ENCODE results near the gene EMC8. TPM values are rescaled to one million over a fixed set of nuclear protein-coding genes. Genes with fewer than 3 reads are reported as not detected.

EMC8 gene
- total RNA-seq, 1 donor from 2014 or later: 20.0 TPM

GRCh38 chr16:85836706-85837582, 37.6 kb upstream of the EMC8 start:
- no peak overlapping the region for H3K27ac ChIP-seq
- DNase-seq (no peak), ATAC-seq (peak; percentile 78)
- TF ChIP-seq, protein P1, sequence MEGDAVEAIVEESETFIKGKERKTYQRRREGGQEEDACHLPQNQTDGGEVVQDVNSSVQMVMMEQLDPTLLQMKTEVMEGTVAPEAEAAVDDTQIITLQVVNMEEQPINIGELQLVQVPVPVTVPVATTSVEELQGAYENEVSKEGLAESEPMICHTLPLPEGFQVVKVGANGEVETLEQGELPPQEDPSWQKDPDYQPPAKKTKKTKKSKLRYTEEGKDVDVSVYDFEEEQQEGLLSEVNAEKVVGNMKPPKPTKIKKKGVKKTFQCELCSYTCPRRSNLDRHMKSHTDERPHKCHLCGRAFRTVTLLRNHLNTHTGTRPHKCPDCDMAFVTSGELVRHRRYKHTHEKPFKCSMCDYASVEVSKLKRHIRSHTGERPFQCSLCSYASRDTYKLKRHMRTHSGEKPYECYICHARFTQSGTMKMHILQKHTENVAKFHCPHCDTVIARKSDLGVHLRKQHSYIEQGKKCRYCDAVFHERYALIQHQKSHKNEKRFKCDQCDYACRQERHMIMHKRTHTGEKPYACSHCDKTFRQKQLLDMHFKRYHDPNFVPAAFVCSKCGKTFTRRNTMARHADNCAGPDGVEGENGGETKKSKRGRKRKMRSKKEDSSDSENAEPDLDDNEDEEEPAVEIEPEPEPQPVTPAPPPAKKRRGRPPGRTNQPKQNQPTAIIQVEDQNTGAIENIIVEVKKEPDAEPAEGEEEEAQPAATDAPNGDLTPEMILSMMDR (IDR thresholded peaks at IDR 0.05): no peak
- H3K4me3 ChIP-seq: no peak overlapping the region
- no peaks in the 10 kb centered on the region for H3K36me3 ChIP-seq
- intact Hi-C loops (cut with DNase I): no loop called here
- no peaks in the 10 kb centered on the region for H3K4me1 ChIP-seq
- H3K27me3 ChIP-seq: peaks cover 12% of the 10 kb centered on the region
- no peaks in the 10 kb centered on the region for H3K9me3 ChIP-seq

DNA sequence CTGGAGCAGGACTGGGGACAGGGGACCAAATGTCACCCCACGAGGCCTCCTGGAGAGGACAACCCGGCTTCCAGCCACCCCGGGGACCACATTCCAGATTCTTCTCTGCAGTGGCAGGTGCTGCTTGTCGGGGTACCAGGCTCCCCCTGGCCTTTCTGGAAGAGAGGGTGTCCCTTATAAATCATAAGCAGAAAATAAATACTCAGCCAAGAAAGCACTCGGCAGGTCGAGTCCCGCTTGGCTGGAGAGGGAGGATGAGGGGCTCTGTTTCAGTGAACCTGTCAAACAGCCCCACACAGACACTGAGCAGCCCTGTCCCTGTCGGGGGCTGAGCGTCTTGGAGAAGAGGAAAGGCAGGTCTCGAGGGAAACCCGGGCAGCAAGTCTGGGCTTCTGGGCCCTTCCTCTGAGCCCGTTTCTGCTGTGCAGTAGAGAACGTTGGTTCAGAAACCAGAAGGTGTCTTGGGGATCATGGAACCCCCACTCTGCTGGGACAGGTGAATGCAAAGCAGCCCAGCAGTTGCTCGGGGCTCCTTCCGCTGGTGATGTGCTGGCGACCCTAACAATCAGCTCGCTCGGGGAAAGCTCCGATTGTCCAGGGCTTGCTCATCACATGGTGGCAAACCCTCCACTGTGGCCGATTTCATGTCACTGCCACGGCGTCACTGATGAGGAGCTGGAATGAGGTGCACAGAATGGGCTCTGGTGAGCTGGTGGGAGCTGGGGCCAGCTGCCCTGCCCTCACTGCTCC, 36.8 kb upstream of the EMC8 start:
- H3K4me1 ChIP-seq: no peaks in the 10 kb centered on the region
- H3K27ac ChIP-seq: no peak overlapping the region
- H3K36me3 ChIP-seq: no peaks in the 10 kb centered on the region
- H3K4me3 ChIP-seq: no peak overlapping the region
- peaks cover 12% of the 10 kb centered on the region for H3K27me3 ChIP-seq
- no peaks in the 10 kb centered on the region for H3K9me3 ChIP-seq
- TF ChIP-seq, protein P1 (IDR thresholded peaks at IDR 0.05): no peak
- DNase-seq (peak; percentile 57), ATAC-seq (no peak)
- intact Hi-C loops (cut with DNase I): no loop called here

DNA sequence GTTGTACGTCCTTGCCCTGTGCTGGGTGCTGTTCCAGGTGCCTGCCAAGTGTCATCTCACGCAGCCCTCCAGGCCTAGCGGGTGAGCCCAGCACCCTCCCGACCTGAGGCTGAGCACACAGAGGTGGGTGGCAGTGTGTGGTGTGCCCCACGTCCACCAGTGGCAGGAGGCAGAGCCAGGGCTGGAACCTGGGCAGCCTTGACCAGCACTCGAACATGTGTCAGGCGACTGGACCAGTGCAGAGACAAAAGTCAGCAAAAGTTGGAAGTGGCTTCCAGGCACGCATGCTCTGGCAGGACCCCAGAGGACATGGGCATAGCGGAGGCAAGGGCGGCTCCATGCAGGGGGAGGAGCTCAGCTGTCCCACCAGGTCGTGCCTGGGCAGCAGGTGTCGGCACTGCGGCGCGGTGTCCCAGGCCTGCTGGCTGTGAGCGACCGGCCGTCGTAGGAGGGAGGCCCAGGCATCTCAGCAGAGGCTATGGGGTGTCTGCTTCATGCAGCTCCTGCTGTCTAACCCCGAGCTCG, 35.9 kb upstream of the EMC8 start:
- intact Hi-C loops (cut with DNase I): no loop called here
- H3K36me3 ChIP-seq: no peaks in the 10 kb centered on the region
- DNase-seq (peak; percentile 54), ATAC-seq (no peak)
- no peak overlapping the region for H3K27ac ChIP-seq
- TF ChIP-seq, protein P1 (IDR thresholded peaks at IDR 0.05): no peak
- H3K27me3 ChIP-seq: peaks cover 12% of the 10 kb centered on the region
- H3K4me3 ChIP-seq: no peak overlapping the region
- H3K9me3 ChIP-seq: no peaks in the 10 kb centered on the region
- H3K4me1 ChIP-seq: no peaks in the 10 kb centered on the region

- peak; percentile 45 for DNase-seq
- TF ChIP-seq, protein P1 (IDR thresholded peaks at IDR 0.05): no peak
These were observed 35.4 kb upstream of the EMC8 start for GRCh38 chr16:85834741-85835140.

DNA sequence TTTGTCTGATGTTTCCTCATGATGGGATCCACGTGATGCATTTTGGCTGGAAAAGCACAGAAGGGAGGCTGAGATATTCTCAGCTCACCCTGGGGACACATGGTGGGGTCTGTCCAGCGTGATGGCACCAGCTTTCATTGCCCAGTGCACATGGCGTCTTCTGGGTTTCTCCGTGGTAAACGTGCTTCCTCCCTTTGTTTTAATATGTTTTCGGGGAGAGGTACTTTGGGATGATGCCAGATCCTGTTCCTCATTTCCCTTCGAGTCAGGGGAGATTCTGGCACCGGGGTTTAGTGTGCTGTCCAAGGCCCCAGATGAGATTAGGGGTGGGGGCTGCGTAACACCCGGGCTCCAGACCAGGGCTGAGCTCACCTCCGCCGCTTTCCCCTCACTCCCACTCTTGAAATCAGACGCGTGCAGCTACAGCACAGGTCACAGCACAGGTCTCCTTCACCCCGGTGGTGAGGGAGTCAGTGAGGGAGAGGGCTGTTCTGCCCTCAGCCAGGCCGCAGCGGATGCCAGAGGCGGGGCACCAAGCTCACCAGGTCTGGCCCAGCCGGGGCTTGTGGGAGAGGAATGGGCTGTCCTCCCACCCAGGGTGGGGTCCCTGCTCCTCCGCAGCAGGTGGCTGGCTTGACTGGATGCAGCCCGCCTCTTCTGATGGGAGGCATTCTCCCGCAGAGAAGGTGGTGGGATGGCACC, 34.0 kb upstream of the EMC8 start:
- no peak for ATAC-seq

More at GRCh38 chr16:85834741-85835140, 35.4 kb upstream of the EMC8 start:
- intact Hi-C loops (cut with DNase I): no loop called here
- no peak overlapping the region for H3K27ac ChIP-seq
- no peak for ATAC-seq
- no peaks in the 10 kb centered on the region for H3K36me3 ChIP-seq
- no peak overlapping the region for H3K4me3 ChIP-seq
- no peaks in the 10 kb centered on the region for H3K4me1 ChIP-seq
- H3K9me3 ChIP-seq: no peaks in the 10 kb centered on the region
- H3K27me3 ChIP-seq: peaks cover 12% of the 10 kb centered on the region

More for the DNA sequence above, 34.0 kb upstream of the EMC8 start:
- no peak overlapping the region for H3K27ac ChIP-seq
- H3K9me3 ChIP-seq: no peaks in the 10 kb centered on the region
- H3K4me3 ChIP-seq: no peak overlapping the region
- no peak for DNase-seq
- H3K27me3 ChIP-seq: peaks cover 12% of the 10 kb centered on the region
- intact Hi-C loops (cut with DNase I): no loop called here
- TF ChIP-seq, protein P1 (IDR thresholded peaks at IDR 0.05): no peak
- H3K4me1 ChIP-seq: no peaks in the 10 kb centered on the region
- H3K36me3 ChIP-seq: no peaks in the 10 kb centered on the region
